HEK293 (cell line): ENCODE data around the gene S100P.

Experiments used
- GFI1B ChIP-seq: fragments of 450-650 bp; formaldehyde crosslinking; IDR thresholded peaks from 2 replicates; pipeline ENCODE4 v1.5.1; 2016; ENCODE audit warnings: missing biosample characterization, missing genetic modification characterization
- GLIS2 ChIP-seq: fragments of 450-650 bp; formaldehyde crosslinking; IDR thresholded peaks from 2 replicates; pipeline ENCODE4 v1.5.1; 2016; ENCODE audit warnings: missing biosample characterization, missing genetic modification characterization
- HOXD13 ChIP-seq: sonication (generic); formaldehyde crosslinking; IDR thresholded peaks from 2 replicates; pipeline ENCODE4 v1.8.0; 2022; ENCODE audit warnings: missing genetic modification reagents, borderline replicate concordance
- REPIN1 ChIP-seq: fragments of 450-650 bp; formaldehyde crosslinking; IDR thresholded peaks from 2 replicates; pipeline ENCODE4 v1.5.1; 2017; ENCODE audit warnings: missing biosample characterization, missing genetic modification characterization, low read depth
- SP7 ChIP-seq: fragments of 450-650 bp; formaldehyde crosslinking; IDR thresholded peaks from 2 replicates; pipeline ENCODE4 v1.5.1; 2016; ENCODE audit warnings: missing biosample characterization, missing genetic modification characterization
- WT1 ChIP-seq: fragments of 450-650 bp; formaldehyde crosslinking; IDR thresholded peaks from 2 replicates; pipeline ENCODE4 v1.5.1; 2016; ENCODE audit warnings: missing biosample characterization, missing genetic modification characterization
- ZBTB17 ChIP-seq: fragments of 450-650 bp; formaldehyde crosslinking; IDR thresholded peaks from 2 replicates; pipeline ENCODE4 v1.5.1; 2016; ENCODE audit warnings: missing biosample characterization, missing genetic modification characterization
- ZBTB8A ChIP-seq: fragments of 450-650 bp; formaldehyde crosslinking; IDR thresholded peaks from 2 replicates; pipeline ENCODE4 v1.5.1; 2016; ENCODE audit warnings: missing biosample characterization, missing genetic modification characterization
- ZEB2 ChIP-seq: fragments of 450-650 bp; formaldehyde crosslinking; IDR thresholded peaks from 2 replicates; pipeline ENCODE4 v1.5.1; 2016; ENCODE audit warnings: missing biosample characterization, missing genetic modification characterization
- ZFHX2 ChIP-seq: fragments of 450-650 bp; formaldehyde crosslinking; conservative IDR thresholded peaks from 2 replicates; pipeline ENCODE4 v1.5.1; 2016; ENCODE audit warnings: missing biosample characterization, missing genetic modification characterization
- ZFP3 ChIP-seq: fragments of 450-650 bp; formaldehyde crosslinking; IDR thresholded peaks from 2 replicates; pipeline ENCODE4 v1.5.1; 2016; ENCODE audit warnings: low read depth, missing biosample characterization, missing genetic modification characterization
- ZFP37 ChIP-seq: fragments of 450-650 bp; formaldehyde crosslinking; IDR thresholded peaks from 2 replicates; pipeline ENCODE4 v1.5.1; 2016; ENCODE audit warnings: missing biosample characterization, missing genetic modification characterization
- ZNF10 ChIP-seq: fragments of 450-650 bp; formaldehyde crosslinking; IDR thresholded peaks from 2 replicates; pipeline ENCODE4 v1.5.1; 2017; ENCODE audit warnings: missing biosample characterization, missing genetic modification characterization
- ZNF2 ChIP-seq: fragments of 450-650 bp; formaldehyde crosslinking; IDR thresholded peaks from 2 replicates; pipeline ENCODE4 v1.5.1; 2016; ENCODE audit warnings: missing biosample characterization, missing genetic modification characterization
- ZNF274 ChIP-seq, 2 experiments: fragments of 200-500 bp in 1 of 2; fragments of 450-650 bp in 1 of 2; sonication (Bioruptor generic) in 1 of 2; formaldehyde crosslinking in 1 of 2; IDR thresholded peaks; 2 replicates each; pipeline versions ENCODE4 v1.5.1 to v1.6.1; 2014 to 2016; ENCODE audit warnings: borderline replicate concordance in 1 of 2, inconsistent platforms in 1 of 2, low read length in 1 of 2, missing biosample characterization in 1 of 2, missing genetic modification characterization in 1 of 2
- ZNF280C ChIP-seq: fragments of 450-650 bp; formaldehyde crosslinking; IDR thresholded peaks from 2 replicates; pipeline ENCODE4 v1.5.1; 2016; ENCODE audit warnings: missing biosample characterization, missing genetic modification characterization
- ZNF335 ChIP-seq: fragments of 450-650 bp; formaldehyde crosslinking; conservative IDR thresholded peaks from 2 replicates; pipeline ENCODE4 v1.5.1; 2016; ENCODE audit warnings: missing biosample characterization, missing genetic modification characterization
- ZNF37A ChIP-seq: fragments of 450-650 bp; IDR thresholded peaks from 2 replicates; pipeline ENCODE4 v1.5.1; 2018; ENCODE audit warnings: missing biosample characterization, missing genetic modification characterization
- ZNF510 ChIP-seq: fragments of 450-650 bp; formaldehyde crosslinking; IDR thresholded peaks from 2 replicates; pipeline ENCODE4 v1.5.1; 2018; ENCODE audit warnings: mild to moderate bottlenecking, missing genetic modification characterization, missing biosample characterization; ENCODE audit not compliant: insufficient replicate concordance
- ZNF514 ChIP-seq: fragments of 450-650 bp; formaldehyde crosslinking; IDR thresholded peaks from 2 replicates; pipeline ENCODE4 v1.5.1; 2016; ENCODE audit warnings: missing biosample characterization, missing genetic modification characterization
- ZNF571 ChIP-seq: fragments of 450-650 bp; formaldehyde crosslinking; IDR thresholded peaks from 2 replicates; pipeline ENCODE4 v1.5.0; 2017; ENCODE audit warnings: missing biosample characterization, missing genetic modification characterization
- ZNF626 ChIP-seq: fragments of 450-650 bp; sonication (Bioruptor Pico); formaldehyde crosslinking; IDR thresholded peaks from 2 replicates; pipeline ENCODE4 v1.5.1; 2018; ENCODE audit warnings: missing biosample characterization, missing genetic modification characterization, inconsistent platforms
- ZNF670 ChIP-seq: fragments of 450-650 bp; formaldehyde crosslinking; IDR thresholded peaks from 2 replicates; pipeline ENCODE4 v1.5.1; 2016; ENCODE audit warnings: missing biosample characterization, missing genetic modification characterization, low read depth
- ZNF704 ChIP-seq: fragments of 450-650 bp; formaldehyde crosslinking; IDR thresholded peaks from 2 replicates; pipeline ENCODE4 v1.5.1; 2016; ENCODE audit warnings: missing biosample characterization, missing genetic modification characterization
- ZNF76 ChIP-seq: fragments of 450-650 bp; formaldehyde crosslinking; IDR thresholded peaks from 2 replicates; pipeline ENCODE4; 2016; ENCODE audit warnings: low read depth, missing biosample characterization, missing genetic modification characterization, borderline replicate concordance
- ZNF768 ChIP-seq: fragments of 450-650 bp; formaldehyde crosslinking; IDR thresholded peaks from 2 replicates; pipeline ENCODE4 v1.5.1; 2018; ENCODE audit warnings: missing biosample characterization, mild to moderate bottlenecking, missing genetic modification characterization
- ZNF791 ChIP-seq: fragments of 450-650 bp; formaldehyde crosslinking; IDR thresholded peaks from 2 replicates; pipeline ENCODE4 v1.5.1; 2016; ENCODE audit warnings: missing biosample characterization, missing genetic modification characterization
- ZNF830 ChIP-seq: fragments of 450-650 bp; IDR thresholded peaks from 2 replicates; pipeline ENCODE4 v1.5.0; 2018; ENCODE audit warnings: missing biosample characterization, missing genetic modification characterization, low read depth, mild to moderate bottlenecking, moderate library complexity
- ZNF837 ChIP-seq: fragments of 450-650 bp; formaldehyde crosslinking; IDR thresholded peaks from 2 replicates; pipeline ENCODE4 v1.5.1; 2016; ENCODE audit warnings: missing biosample characterization, missing genetic modification characterization
- TF ChIP-seq, protein P1 (sequence below): sonication (generic); formaldehyde crosslinking; IDR thresholded peaks from 2 replicates; pipeline ENCODE4 v1.8.1; 2022; ENCODE audit warnings: mild to moderate bottlenecking, moderate library complexity, missing genetic modification reagents
- TF ChIP-seq, protein P2 (sequence below): fragments of 450-650 bp; formaldehyde crosslinking; IDR thresholded peaks from 2 replicates; pipeline ENCODE4; 2016; ENCODE audit warnings: missing biosample characterization, missing genetic modification characterization
- TF ChIP-seq, protein P3 (sequence below): fragments of 450-650 bp; formaldehyde crosslinking; IDR thresholded peaks from 2 replicates; pipeline ENCODE4 v1.5.1; 2016; ENCODE audit warnings: missing biosample characterization, missing genetic modification characterization

The S100P gene

DNA sequence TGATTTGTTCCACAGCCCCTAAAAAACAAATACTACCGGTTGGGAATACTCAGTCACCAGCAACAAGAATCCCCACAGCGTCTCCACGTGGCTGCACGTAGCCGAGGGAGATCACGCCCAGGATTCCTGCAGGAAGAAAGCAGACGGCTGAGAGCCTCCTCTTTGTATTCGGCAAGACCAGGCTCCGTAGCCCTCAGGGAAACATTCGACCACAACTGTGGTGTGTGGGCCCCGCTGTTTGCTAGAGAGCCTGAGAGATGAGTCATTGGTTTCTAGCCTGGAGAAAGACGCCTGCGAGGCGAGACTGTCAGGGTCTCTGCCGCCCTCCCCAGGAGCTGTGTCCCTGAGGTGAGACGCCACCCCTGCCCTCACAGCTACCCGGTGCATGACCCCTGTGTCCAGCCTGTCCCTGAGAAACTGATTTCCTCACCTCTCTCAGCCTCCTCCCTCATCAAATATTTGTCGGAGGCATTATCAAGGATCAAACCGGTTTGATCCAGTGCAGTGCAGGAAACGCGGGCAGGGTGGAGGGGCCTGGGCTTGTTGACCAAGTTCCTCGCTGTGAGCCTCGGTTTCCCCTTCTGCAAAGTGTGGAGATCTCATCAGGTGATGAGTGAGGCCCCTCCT, 4.7 kb upstream of the S100P start (continued):
- TF ChIP-seq ZNF670, result no peak
- TF ChIP-seq ZNF274 (IDR thresholded peaks at IDR 0.05; ENCODE audit: low read length), result no peak
- TF ChIP-seq ZNF274 (tag by site-specific recombination; IDR thresholded peaks at IDR 0.05; ENCODE audit: borderline replicate concordance), result no peak
- TF ChIP-seq REPIN1 (tag by site-specific recombination), result no peak
- peak; percentile 38 for TF ChIP-seq ZBTB17 (tag by site-specific recombination)
- no peak for TF ChIP-seq ZFP37 (tag by site-specific recombination)
- TF ChIP-seq ZNF280C (tag by site-specific recombination), result no peak
- TF ChIP-seq ZNF76 (tag by site-specific recombination), result no peak
- TF ChIP-seq ZNF2, result no peak
- peak; percentile 30; the same call in 1 of the 2 replicates for TF ChIP-seq SP7
- 0 out of 2 replicates have a peak, but pooled peaks have one; percentile 33 for TF ChIP-seq ZBTB8A (tag by site-specific recombination)
- no peak; the same call in 1 of the 2 replicates for TF ChIP-seq ZNF335 (tag by site-specific recombination)
- TF ChIP-seq GLIS2 (tag by site-specific recombination), result peak; percentile 79
- no peak for TF ChIP-seq ZNF626 (tag by site-specific recombination)
- TF ChIP-seq ZNF10 (tag by site-specific recombination), result no peak
- TF ChIP-seq ZFP3, result no peak
- no peak for TF ChIP-seq ZNF37A (tag by site-specific recombination)
- no peak for TF ChIP-seq GFI1B (tag by site-specific recombination)
- TF ChIP-seq, protein P1, sequence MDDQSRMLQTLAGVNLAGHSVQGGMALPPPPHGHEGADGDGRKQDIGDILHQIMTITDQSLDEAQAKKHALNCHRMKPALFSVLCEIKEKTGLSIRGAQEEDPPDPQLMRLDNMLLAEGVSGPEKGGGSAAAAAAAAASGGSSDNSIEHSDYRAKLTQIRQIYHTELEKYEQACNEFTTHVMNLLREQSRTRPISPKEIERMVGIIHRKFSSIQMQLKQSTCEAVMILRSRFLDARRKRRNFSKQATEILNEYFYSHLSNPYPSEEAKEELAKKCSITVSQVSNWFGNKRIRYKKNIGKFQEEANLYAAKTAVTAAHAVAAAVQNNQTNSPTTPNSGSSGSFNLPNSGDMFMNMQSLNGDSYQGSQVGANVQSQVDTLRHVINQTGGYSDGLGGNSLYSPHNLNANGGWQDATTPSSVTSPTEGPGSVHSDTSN (CRISPR knock-in tag), result no peak
- TF ChIP-seq ZNF514, result no peak
- no peak for TF ChIP-seq ZNF837
- TF ChIP-seq ZFHX2 (tag by site-specific recombination), result 0 out of 2 replicates have a peak, but pooled peaks have one; percentile 9
- no peak for TF ChIP-seq WT1 (tag by site-specific recombination)
- no peak for TF ChIP-seq ZNF830 (tag by site-specific recombination)
- TF ChIP-seq, protein P2, sequence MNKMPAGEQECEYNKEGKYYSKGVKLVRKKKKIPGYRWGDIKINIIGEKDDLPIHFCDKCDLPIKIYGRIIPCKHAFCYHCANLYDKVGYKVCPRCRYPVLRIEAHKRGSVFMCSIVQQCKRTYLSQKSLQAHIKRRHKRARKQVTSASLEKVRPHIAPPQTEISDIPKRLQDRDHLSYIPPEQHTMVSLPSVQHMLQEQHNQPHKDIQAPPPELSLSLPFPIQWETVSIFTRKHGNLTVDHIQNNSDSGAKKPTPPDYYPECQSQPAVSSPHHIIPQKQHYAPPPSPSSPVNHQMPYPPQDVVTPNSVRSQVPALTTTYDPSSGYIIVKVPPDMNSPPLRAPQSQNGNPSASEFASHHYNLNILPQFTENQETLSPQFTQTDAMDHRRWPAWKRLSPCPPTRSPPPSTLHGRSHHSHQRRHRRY (tag by site-specific recombination), result no peak
- no peak for TF ChIP-seq HOXD13
- no peak for TF ChIP-seq ZNF791 (tag by site-specific recombination)
- 0 out of 2 replicates have a peak, but pooled peaks have one; percentile 21 for TF ChIP-seq ZEB2 (tag by site-specific recombination)
- TF ChIP-seq, protein P3, sequence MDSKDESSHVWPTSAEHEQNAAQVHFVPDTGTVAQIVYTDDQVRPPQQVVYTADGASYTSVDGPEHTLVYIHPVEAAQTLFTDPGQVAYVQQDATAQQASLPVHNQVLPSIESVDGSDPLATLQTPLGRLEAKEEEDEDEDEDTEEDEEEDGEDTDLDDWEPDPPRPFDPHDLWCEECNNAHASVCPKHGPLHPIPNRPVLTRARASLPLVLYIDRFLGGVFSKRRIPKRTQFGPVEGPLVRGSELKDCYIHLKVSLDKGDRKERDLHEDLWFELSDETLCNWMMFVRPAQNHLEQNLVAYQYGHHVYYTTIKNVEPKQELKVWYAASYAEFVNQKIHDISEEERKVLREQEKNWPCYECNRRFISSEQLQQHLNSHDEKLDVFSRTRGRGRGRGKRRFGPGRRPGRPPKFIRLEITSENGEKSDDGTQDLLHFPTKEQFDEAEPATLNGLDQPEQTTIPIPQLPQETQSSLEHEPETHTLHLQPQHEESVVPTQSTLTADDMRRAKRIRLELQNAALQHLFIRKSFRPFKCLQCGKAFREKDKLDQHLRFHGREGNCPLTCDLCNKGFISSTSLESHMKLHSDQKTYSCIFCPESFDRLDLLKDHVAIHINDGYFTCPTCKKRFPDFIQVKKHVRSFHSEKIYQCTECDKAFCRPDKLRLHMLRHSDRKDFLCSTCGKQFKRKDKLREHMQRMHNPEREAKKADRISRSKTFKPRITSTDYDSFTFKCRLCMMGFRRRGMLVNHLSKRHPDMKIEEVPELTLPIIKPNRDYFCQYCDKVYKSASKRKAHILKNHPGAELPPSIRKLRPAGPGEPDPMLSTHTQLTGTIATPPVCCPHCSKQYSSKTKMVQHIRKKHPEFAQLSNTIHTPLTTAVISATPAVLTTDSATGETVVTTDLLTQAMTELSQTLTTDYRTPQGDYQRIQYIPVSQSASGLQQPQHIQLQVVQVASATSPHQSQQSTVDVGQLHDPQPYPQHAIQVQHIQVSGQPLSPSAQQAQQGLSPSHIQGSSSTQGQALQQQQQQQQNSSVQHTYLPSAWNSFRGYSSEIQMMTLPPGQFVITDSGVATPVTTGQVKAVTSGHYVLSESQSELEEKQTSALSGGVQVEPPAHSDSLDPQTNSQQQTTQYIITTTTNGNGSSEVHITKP (tag by site-specific recombination), result no peak
- no peak for TF ChIP-seq ZNF704
- no peak for TF ChIP-seq ZNF571 (tag by site-specific recombination)
- TF ChIP-seq ZNF510, result no peak
- TF ChIP-seq ZNF768 (tag by site-specific recombination), result no peak
